Keratinocyte (primary cell): ENCODE measurements around the gene ENG.

Experiments used
- EZH2 ChIP-seq: IDR thresholded peaks from one replicate; pipeline ENCODE4 v1.6.1; 2012; ENCODE audit warnings: inconsistent platforms, mild to moderate bottlenecking, low read length, moderate library complexity
- TF ChIP-seq, protein P1 (sequence below), 3 experiments: IDR thresholded peaks in 1 of 3; conservative IDR thresholded peaks in 1 of 3; optimal IDR thresholded peaks in 1 of 3; 2 replicates in 2 of 3; 3 replicates in 1 of 3; pipeline versions ENCODE3 to v1.5.1; 2011; ENCODE audit warnings: low read length in 3 of 3, mild to moderate bottlenecking in 3 of 3, moderate library complexity in 2 of 3, control low read depth in 1 of 3, inconsistent platforms in 1 of 3; ENCODE audit not compliant: insufficient read depth in 2 of 3; ENCODE audit errors: extremely low read depth in 1 of 3

DNA sequence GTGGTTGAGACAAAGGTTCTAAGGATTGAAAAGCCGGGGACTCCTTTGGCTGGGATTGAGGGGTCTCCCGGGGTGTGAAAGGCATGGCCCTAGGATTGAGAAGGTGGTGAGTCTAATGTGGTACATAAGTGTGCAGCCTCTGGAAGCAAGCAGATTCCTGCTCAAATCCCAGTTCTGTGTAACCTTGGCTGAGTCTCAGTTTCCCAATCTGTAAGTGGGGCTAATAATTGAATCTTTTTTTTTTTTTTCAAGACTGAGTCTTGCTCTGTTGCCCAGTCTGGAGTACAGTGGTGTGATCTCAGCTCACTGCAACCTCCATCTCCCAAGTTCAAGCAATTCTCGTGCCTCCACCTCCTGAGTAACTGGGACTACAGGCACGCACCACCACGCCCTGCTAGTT, 81.9 kb downstream of the ENG start:
- TF ChIP-seq, protein P1, sequence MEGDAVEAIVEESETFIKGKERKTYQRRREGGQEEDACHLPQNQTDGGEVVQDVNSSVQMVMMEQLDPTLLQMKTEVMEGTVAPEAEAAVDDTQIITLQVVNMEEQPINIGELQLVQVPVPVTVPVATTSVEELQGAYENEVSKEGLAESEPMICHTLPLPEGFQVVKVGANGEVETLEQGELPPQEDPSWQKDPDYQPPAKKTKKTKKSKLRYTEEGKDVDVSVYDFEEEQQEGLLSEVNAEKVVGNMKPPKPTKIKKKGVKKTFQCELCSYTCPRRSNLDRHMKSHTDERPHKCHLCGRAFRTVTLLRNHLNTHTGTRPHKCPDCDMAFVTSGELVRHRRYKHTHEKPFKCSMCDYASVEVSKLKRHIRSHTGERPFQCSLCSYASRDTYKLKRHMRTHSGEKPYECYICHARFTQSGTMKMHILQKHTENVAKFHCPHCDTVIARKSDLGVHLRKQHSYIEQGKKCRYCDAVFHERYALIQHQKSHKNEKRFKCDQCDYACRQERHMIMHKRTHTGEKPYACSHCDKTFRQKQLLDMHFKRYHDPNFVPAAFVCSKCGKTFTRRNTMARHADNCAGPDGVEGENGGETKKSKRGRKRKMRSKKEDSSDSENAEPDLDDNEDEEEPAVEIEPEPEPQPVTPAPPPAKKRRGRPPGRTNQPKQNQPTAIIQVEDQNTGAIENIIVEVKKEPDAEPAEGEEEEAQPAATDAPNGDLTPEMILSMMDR (optimal IDR thresholded peaks at IDR 0.05 in 1 of 3, IDR thresholded peaks at IDR 0.05 in 1 of 3, conservative IDR thresholded peaks at IDR 0.05 in 1 of 3; ENCODE audit: extremely low read depth in 1 of 3, insufficient read depth in 2 of 3, low read length in 3 of 3), result no peak
- no peak for TF ChIP-seq EZH2
